ENCODE results near the gene TNFAIP6. TPM values are rescaled to one million over a fixed set of nuclear protein-coding genes. Genes with fewer than 3 reads are reported as not detected.

Gene TNFAIP6
- total and polyA plus RNA-seq, 10 of the 15 experiments (the other 5 are each of a cell fraction or from before 2014, with no cell fraction given): 0.68 to 5.7 (median 1.3) TPM

- intact Hi-C loops (cut with micrococcal nuclease; ENCODE audit: unreplicated experiment) (no loop called here), in situ Hi-C loops (cut with MboI) (no loop called here)
- no peaks in the 10 kb centered on the region for H3K9me3 ChIP-seq (replicated peaks; ENCODE audit: control insufficient read depth, insufficient read depth, low read length)
- DNase-seq (ENCODE audit: low read depth, low spot score) (no peak), FAIRE-seq (no peak), ATAC-seq (peak; percentile 96)
- POLR2A ChIA-PET: no interaction called here
- H3K79me2 ChIP-seq (ENCODE audit: control insufficient read depth, insufficient read depth, low read length): no peaks in the 10 kb centered on the region
- SMC1A ChIA-PET (ENCODE audit: uncharacterized antibody, unreplicated experiment): no interaction called here
- H3K27ac ChIP-seq (ENCODE audit: control insufficient read depth, insufficient read depth): no peak overlapping the region
- no peaks in the 10 kb centered on the region for H3K27me3 ChIP-seq (replicated peaks in 1 of 2; ENCODE audit: control insufficient read depth in 2 of 2, insufficient read depth in 2 of 2, low read length in 1 of 2)
- no peaks in the 10 kb centered on the region for H4K20me1 ChIP-seq (ENCODE audit: control insufficient read depth, insufficient read depth)
- H3K36me3 ChIP-seq (ENCODE audit: control insufficient read depth in 2 of 2, insufficient read depth in 2 of 2, low read length in 1 of 2): no peaks in the 10 kb centered on the region
- no peak overlapping the region; the same call in 1 of the 2 replicates for H2AFZ ChIP-seq (ENCODE audit: control insufficient read depth, low read depth, low read length)
- no peak overlapping the region for H3K4me2 ChIP-seq (ENCODE audit: control insufficient read depth, insufficient read depth)
- 1% methylated on average over 3 of the region's 3 CpGs for WGBS (ENCODE audit: insufficient coverage, insufficient replicate concordance, low lambda C conversion rate, missing lambda C conversion rate)
- no peak for TF ChIP-seq JUND (IDR thresholded peaks at IDR 0.05; ENCODE audit: low read depth, low read length)
- TF ChIP-seq MEF2A (IDR thresholded peaks at IDR 0.05; ENCODE audit: insufficient read depth, low read depth, low read length): 0 out of 2 replicates have a peak, but pooled peaks have one; percentile 5
- peak; percentile 89 for TF ChIP-seq JUNB (IDR thresholded peaks at IDR 0.05)
- peak; percentile 47; the same call in 1 of the 2 replicates for TF ChIP-seq CREB1 (IDR thresholded peaks at IDR 0.05; ENCODE audit: low read depth)
- peak; percentile 15 to 43; a peak in 1 of 4 replicates for TF ChIP-seq EP300 (IDR thresholded peaks at IDR 0.05; ENCODE audit: borderline replicate concordance in 1 of 2, control insufficient read depth in 1 of 2, low read depth in 2 of 2, low read length in 2 of 2)
- peak; percentile 46; the same call in 1 of the 2 replicates for TF ChIP-seq ATF2 (IDR thresholded peaks at IDR 0.05; ENCODE audit: low read length)
- 0 out of 2 replicates have a peak, but pooled peaks have one; percentile 18 for TF ChIP-seq TCF7 (IDR thresholded peaks at IDR 0.05; ENCODE audit: borderline replicate concordance)
- TF ChIP-seq CREM (IDR thresholded peaks at IDR 0.05; ENCODE audit: low read depth): peak; percentile 52
- TF ChIP-seq NFIC (IDR thresholded peaks at IDR 0.05; ENCODE audit: low read depth, low read length): peak; percentile 55; the same call in 1 of the 2 replicates
- TF ChIP-seq STAT3 (IDR thresholded peaks at IDR 0.05; ENCODE audit: low read depth, low read length): no peak
- TF ChIP-seq IKZF2 (IDR thresholded peaks at IDR 0.05): no peak
- TF ChIP-seq CTCF (IDR thresholded peaks at IDR 0.05 in 2 of 3, conservative IDR thresholded peaks at IDR 0.05 in 1 of 3; ENCODE audit: control insufficient read depth in 2 of 3, extremely low read depth in 1 of 3, insufficient read depth in 1 of 3, low read depth in 3 of 3, low read length in 3 of 3): no peak
- TF ChIP-seq RELA (IDR thresholded peaks at IDR 0.05; ENCODE audit: borderline replicate concordance, partially characterized antibody): no peak
- no peak for TF ChIP-seq PAX5 (IDR thresholded peaks at IDR 0.05; ENCODE audit: borderline replicate concordance, low read depth, low read length)
- 0 out of 2 replicates have a peak, but pooled peaks have one; percentile 15 for TF ChIP-seq ATF7 (IDR thresholded peaks at IDR 0.05; ENCODE audit: low read depth)
- RAD21 ChIA-PET (ENCODE audit: unreplicated experiment): no interaction called here
- H3K4me3 ChIP-seq: no peak overlapping the region
- no peak overlapping the region for H3K9ac ChIP-seq (ENCODE audit: control insufficient read depth, insufficient read depth, low read length)
- H3K4me1 ChIP-seq (ENCODE audit: control insufficient read depth, insufficient read depth, low read length): no peaks in the 10 kb centered on the region
- CTCF ChIA-PET: no interaction called here
- no TSS peak for BruUV-seq (replicated peaks)
Observed at GRCh38 chr2:151374436-151374835, 17.0 kb downstream of the TNFAIP6 start.

Measured in GM12878 (cell line).